ENCODE data around the gene CSN1S1. TPM values are rescaled to one million over a fixed set of nuclear protein-coding genes. Genes with fewer than 3 reads are reported as not detected.

CSN1S1 gene, protein sequence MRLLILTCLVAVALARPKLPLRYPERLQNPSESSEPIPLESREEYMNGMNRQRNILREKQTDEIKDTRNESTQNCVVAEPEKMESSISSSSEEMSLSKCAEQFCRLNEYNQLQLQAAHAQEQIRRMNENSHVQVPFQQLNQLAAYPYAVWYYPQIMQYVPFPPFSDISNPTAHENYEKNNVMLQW
- not detected in 5 replicates for total RNA-seq (2022; extraction: Qiagen RNA extraction; ENCODE audit: low read depth)

DNA sequence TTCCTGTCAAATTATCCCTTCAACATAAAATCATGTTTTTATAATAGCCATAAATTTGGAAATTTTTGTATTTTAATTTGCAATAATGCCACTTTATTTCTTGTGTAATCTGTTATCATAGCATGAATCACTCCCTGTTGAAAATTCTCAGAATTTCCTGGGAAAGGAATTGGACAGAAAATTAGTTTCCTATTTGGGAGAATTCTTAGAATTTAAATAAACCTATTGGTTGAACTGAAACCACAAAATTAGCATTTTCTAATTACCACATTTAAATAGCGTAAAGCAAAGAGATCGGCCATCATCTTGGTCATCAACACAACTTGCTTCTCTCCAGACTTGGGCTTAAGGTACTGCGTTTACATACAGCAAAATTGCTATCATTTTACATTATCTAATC is at the start of gene CSN1S1:
CSN1S1 (plus strand) TSS at position 301 of the 400 bp plus-strand sequence. CDS start 1,488 bp downstream, outside the sequence.

DNA sequence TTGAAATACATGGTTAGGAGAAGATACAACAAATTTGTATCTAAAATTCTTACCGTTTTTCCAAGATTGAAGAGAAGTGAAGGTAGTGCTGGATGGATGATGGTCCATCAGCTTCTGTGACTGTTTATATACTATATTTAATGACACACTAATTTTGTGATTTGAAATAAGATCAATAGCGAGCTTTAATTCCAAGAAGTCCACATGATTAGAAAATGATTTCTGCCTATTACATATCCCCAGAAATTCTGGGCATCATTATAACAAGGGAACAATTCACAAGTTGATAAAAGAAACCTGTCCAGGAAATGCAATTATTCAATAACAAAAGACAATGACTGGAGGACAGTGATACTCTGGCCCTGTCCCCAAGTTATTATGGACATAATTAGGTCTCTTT is 34.8 kb downstream of the CSN1S1 start, which contains the start of gene CSN2:
CSN2 (minus strand) TSS at position 101 of the 400 bp plus-strand sequence. CDS start 4,733 bp downstream, outside the sequence.

DNA sequence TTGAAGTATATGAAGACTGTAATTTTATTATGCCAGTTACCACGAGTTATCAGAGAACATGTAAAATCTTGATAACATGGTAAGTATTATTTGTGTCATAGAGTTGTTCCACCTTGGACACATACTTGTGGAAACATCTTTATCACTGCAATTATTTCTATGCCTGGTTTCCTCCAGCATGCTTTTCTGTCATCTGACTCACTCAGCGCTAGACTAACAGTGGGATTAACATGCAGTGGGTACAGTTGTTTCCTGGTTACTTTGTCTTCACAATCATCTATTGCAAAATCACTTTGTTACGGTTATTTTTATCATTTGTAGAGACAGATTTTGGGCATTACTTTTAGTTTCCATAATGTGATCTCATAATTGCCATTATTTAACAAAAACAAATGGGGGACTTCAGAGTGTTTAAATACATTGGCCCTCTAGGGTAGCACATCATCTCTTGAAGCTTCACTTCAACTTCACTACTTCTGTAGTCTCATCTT is 64.7 kb downstream of the CSN1S1 start, which contains the start of gene STATH:
STATH (plus strand) TSS at position 441 of the 491 bp plus-strand sequence. CDS start 2,472 bp downstream, outside the sequence.

Other genes with a start within 250 kb of the CSN1S1 start
- 0.01 TPM in 1 of 5 replicates, not detected in the others for gene SULT1B1, start 170.4 kb upstream of the CSN1S1 start, total RNA-seq (2022; extraction: Qiagen RNA extraction; ENCODE audit: low read depth)
- gene SULT1E1, start 70.9 kb upstream of the CSN1S1 start, total RNA-seq (2022; extraction: Qiagen RNA extraction; ENCODE audit: low read depth), result not detected in 5 replicates
- not detected in 5 replicates for gene CSN2, start 34.7 kb downstream of the CSN1S1 start, total RNA-seq (2022; extraction: Qiagen RNA extraction; ENCODE audit: low read depth)
- not detected in 5 replicates for gene STATH, start 64.9 kb downstream of the CSN1S1 start, total RNA-seq (2022; extraction: Qiagen RNA extraction; ENCODE audit: low read depth)
- gene HTN3, start 97.4 kb downstream of the CSN1S1 start, total RNA-seq (2022; extraction: Qiagen RNA extraction; ENCODE audit: low read depth), result not detected in 5 replicates
- gene HTN1, start 119.4 kb downstream of the CSN1S1 start, total RNA-seq (2022; extraction: Qiagen RNA extraction; ENCODE audit: low read depth), result not detected in 5 replicates
- gene PRR27, start 223.2 kb downstream of the CSN1S1 start, total RNA-seq (2022; extraction: Qiagen RNA extraction; ENCODE audit: low read depth), result not detected in 5 replicates